Activated gamma-delta T cell treated with Interleukin-2 at 50 U/mL for 16 hours (primary cell): ENCODE measurements around the gene KCNQ1.

Experiments used
- DNase-seq: peaks from one replicate; pipeline ENCODE4 v3.0.0-alpha.2; 2020

KCNQ1 gene

GRCh38 chr11:2708757-2709281 is 264.0 kb downstream of the KCNQ1 start:
- DNase-seq: no peak

GRCh38 chr11:2709429-2709828 is 264.6 kb downstream of the KCNQ1 start:
- no peak for DNase-seq

GRCh38 chr11:2711161-2711560 is 266.4 kb downstream of the KCNQ1 start:
- no peak for DNase-seq

- DNase-seq: no peak
Measured at GRCh38 chr11:2713094-2713493, 268.3 kb downstream of the KCNQ1 start.

GRCh38 chr11:2713661-2714462 is 269.1 kb downstream of the KCNQ1 start:
- no peak for DNase-seq

- DNase-seq: no peak
Measured at GRCh38 chr11:2714463-2714800, 269.6 kb downstream of the KCNQ1 start.

GRCh38 chr11:2714871-2715270 is 270.1 kb downstream of the KCNQ1 start:
- no peak for DNase-seq

- no peak for DNase-seq
Measured at GRCh38 chr11:2715716-2716350, 271.0 kb downstream of the KCNQ1 start.

GRCh38 chr11:2716376-2717095 is 271.7 kb downstream of the KCNQ1 start:
- DNase-seq: no peak

- no peak for DNase-seq
Measured at GRCh38 chr11:2717561-2718325, 272.9 kb downstream of the KCNQ1 start.

- DNase-seq: no peak
Measured at GRCh38 chr11:2718817-2719438, 274.1 kb downstream of the KCNQ1 start.

GRCh38 chr11:2719831-2720590 is 275.2 kb downstream of the KCNQ1 start:
- DNase-seq: no peak

GRCh38 chr11:2721210-2721916 is 276.6 kb downstream of the KCNQ1 start:
- no peak for DNase-seq

GRCh38 chr11:2722955-2723354 is 278.1 kb downstream of the KCNQ1 start:
- DNase-seq: no peak

GRCh38 chr11:2724104-2724503 is 279.3 kb downstream of the KCNQ1 start:
- DNase-seq: no peak

GRCh38 chr11:2724653-2725367 is 280.0 kb downstream of the KCNQ1 start:
- DNase-seq: no peak

- no peak for DNase-seq
Measured at GRCh38 chr11:2725368-2726300, 280.8 kb downstream of the KCNQ1 start.

GRCh38 chr11:2726964-2727363 is 282.2 kb downstream of the KCNQ1 start:
- DNase-seq: no peak

- no peak for DNase-seq
Measured at GRCh38 chr11:2728128-2728662, 283.4 kb downstream of the KCNQ1 start.
